Measurements from ENCODE around the gene UPK1A.
"Not testable (repeated sequence)": the region's sequence is repeated elsewhere in the genome, so short reads cannot be mapped to it uniquely, and the experiment has no call there.

UPK1A gene

DNA sequence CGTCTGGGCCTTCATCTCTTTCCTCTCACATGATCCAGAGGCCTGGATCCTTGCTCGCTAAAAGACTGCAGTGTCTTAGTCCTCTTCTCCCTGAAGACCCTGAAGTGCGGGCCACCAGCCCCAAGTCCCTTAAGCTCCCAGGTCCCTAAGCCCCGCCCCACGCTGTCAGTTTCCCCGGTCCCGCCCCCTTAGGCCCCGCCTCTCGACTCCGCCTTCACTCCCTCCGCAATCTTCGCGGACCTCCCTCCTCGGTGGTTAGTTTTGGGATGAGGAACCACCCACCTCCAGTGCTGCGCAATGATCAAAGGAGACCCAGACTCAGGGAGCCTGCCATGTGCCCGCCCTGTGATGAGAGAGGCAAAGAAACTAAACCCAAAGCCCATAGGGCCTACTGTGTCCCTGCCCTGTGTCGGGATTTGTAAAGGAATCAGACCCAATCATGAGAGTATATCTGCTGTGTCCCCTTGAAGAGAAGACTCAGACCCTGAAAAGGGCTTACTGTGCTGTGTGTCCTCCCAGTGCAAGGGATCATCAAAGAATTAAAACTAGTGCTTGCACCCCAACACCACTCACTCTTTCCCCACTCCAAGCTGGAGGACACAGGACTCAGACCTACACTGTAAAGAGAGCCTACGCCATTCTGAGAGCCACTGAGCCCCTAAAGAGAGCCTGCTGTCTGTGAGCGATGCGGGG lies 21.2 kb upstream of the UPK1A start:
- peak; percentile 54 for DNase-seq

DNA sequence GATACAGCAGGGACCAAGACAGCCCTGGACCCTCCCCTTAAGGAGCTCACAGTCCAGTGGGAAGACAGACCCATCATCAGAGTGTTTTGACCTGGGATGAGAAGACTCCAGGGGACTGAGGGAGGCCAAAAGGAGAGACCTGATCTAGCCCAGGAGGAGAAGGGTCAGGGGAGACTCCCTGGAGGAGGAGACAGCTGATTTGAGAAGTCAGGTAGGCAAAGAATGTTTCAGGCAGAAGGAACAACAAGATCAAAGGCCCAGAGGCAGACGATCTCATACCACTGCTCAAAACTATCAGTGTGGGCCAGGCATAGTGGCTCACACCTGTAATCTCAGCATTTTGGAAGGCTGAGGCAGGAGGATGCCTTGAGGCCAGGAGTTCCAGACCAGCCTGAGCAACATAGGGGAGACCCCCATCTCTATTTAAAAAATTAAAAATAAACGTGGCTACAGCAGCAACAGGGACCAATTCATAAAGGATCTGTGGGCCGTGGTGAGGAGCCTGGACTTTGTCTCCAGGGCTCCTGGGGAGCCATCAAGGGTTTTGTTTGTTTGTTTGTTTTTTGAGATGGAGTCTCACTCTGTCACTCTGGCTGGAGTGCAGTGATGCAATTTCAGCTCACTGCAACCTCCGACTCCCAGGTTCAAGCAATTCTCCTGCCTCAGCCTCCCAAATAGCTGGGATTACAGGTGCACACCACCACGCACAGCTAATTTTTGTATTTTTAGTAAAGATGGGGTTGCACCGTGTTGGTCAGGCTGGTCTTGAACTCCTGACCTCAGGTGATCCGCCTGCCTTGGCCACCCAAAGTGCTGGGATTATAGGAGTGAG lies 20.4 kb upstream of the UPK1A start:
- no peak for DNase-seq

DNA sequence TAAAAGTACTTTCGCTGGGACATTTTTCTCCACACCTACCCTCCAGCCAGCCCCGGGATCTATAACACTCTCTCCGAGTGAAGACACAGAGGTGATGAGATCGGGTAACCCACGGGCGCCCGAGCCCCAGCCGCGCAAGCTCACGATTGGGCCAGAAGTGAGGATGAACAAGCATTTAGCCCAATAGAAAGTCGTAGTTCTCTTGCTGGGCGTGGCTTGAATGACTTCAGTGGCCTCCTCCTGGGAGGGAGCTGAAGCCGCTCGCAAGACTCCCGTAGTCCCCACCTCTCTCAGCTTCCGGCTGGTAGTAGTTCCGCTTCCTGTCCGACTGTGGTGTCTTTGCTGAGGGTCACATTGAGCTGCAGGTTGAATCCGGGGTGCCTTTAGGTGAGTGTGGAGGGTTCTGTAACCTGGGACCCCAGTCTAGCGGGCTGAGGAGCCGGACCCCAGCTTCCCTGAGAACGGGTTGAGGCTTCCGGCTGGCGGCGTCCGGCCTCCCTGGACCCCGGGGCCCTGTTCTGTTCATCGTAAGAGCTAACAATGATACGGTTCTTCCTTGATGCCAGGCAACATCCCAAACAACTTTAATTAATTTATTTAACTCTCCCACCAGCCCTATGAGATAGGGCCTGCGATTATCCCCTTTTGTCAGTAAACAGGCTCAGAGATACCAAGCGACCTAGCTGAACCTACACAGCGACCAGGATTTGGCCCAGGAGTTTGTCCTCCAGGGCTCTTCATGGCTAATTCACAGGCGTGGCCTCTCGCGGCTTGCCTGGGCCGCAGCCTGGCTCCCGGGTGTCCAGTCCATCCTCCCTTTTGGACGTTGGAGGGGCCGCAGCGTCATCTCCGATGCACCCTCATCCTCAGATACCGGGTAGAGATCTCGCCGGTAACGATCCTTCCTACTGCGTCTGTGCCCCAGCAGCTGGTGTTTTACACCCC lies 18.0 kb upstream of the UPK1A start, which contains the start of gene COX6B1:
TSS of gene COX6B1 (plus strand) at position 307 of the 945 bp plus-strand sequence. CDS start 2,921 bp downstream, outside the sequence.
- peak; percentile 89 for DNase-seq

DNA sequence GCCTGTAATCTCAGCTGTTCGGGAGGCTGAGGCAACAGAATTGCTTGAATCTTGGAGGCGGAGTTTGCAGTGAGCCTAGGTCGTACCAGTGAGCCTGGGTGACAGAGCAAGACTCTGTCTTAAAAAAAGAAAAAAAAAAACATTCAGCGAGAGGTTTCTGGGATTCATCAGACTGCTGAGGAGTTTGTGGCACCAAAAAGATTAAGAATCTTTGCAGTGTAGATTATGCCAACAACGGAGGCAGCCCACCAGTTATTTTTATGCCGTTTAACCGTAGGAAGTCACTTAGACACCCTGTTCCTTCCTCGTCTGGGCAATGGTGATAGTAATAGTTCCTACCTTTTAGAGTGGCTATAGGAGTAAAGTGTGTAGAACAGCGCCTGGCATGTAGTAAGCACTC lies 15.7 kb upstream of the UPK1A start:
- DNase-seq: no peak

DNA sequence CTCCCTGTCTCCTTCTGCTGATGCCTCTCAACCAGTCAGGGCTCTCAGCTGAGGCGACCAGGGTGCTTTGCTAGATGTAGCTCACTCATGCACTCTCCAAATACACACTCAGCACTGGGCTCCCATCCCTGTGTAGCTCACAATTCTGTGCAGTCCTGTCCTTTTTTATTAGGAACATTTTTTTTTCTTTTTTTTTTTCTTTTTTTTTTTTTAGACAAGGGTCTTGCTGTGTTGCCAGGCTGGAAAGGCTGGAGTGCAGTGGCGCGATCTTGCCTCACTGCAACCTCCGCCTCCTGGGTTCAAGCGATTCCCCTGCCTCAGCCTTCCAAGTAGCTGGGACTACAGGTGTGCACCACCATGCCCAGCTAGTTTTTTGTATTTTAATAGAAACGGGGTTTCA lies 11.5 kb upstream of the UPK1A start:
- DNase-seq: not testable (repeated sequence)

DNA sequence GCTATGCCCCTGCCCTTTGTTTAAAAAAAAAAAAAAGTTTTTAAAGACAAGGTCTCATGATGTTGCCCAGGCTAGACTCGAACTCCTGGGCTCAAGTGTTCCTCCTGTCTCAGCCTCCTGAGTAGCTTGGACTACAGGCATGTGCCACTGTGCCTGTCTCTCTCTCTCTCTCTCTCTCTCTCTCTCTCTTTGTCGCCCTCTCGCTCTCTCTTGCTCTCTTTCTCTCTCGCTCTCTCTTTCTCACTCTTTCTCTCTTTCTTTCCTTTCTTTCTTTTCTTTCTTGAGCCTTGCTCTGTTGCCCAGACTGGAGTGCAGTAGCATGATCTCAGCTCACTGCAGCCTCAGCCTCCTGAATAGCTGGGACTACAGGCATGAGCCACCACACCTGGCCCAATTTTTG lies 10.7 kb upstream of the UPK1A start:
- DNase-seq: no peak

DNA sequence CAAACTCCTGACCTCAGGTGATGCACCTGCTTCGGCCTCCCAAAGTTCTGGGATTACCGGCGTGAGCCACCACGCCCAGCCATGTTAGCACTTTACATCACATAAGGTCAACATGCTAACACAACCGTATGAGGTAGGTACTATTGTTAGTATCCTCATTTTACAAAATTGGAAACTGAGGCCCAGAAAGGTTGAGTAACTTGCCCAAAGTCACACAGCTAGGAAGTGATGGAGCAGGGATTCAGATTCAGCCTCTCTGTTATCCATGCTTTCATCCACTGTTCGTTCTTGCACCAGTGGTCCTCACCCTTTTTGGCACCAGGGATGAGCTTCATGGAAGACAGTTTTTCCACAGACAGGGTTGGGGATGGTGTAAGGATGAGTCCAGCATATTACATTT lies 9.6 kb upstream of the UPK1A start:
- no peak for DNase-seq

DNA sequence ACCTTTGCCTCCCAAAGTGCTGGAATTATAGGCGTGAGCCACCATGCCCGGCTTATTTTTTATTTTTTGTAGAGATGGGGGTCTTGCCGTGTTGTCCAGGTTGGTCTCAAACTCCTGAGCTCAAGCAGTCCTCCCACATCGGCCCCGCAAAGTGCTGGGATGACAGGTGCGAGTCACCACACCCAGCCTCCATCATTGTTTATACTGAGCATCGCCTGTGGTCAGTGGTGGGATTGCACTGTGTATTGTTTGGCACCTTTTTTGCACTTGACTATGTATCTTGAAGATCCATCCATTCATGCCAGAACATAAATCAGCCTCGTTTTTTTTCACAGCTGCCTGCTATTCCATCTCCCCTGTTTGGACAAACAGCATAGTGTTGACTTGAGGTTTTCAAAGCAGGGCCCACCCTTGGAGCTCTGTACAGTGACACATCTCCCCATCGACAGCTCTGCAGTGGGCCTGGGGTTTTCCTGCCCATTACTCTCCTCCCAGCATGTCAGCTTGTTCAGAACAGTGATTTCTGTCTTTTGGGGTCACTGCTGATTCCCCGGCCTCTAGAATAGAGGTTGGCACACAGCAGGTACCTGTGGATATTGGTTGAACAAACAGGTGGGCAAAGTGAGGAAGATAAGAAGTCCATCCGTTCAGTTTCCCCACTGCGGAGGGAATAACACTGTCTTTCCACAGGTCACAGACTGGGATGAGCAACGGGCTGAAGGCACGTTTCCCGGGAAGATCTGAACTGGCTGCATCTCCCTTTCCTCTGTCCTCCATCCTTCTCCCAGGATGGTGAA lies 8.2 kb upstream of the UPK1A start:
- DNase-seq: no peak

DNA sequence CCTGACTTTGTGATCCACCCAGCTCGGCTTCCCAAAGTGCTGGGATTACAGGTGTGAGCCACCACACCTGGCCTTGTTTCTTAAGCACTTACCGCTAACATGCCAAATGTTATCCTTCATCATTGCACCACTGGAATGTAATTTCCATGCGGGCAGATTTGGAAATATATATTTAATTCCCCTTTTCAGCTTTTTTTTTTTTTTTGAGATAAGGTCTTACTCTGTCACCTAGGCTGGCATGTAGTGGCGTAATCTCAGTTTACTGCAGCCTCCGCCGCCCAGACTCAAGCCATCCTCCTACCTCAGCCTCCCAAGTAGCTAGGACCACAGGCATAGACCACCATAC lies 4.3 kb upstream of the UPK1A start:
- DNase-seq: no peak

DNA sequence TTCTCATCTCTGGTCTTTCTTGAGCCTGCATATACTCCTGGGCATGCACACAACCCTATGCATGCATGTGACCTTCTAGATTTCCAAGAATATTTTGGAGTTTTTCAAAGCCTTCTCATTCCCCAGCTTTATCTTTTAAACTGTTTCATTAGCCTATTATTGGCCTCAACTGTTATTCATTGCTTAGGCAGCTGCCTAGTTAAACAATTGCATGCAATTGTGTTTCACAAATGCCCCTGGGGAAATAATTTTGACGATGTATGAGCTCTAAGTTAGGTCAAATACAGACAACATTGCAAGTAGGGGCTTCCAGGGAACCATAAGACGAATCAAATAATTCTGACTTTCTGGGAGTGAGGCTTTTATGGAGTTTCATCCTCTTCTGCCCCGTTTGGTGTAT lies 2.3 kb upstream of the UPK1A start:
- no peak for DNase-seq

DNA sequence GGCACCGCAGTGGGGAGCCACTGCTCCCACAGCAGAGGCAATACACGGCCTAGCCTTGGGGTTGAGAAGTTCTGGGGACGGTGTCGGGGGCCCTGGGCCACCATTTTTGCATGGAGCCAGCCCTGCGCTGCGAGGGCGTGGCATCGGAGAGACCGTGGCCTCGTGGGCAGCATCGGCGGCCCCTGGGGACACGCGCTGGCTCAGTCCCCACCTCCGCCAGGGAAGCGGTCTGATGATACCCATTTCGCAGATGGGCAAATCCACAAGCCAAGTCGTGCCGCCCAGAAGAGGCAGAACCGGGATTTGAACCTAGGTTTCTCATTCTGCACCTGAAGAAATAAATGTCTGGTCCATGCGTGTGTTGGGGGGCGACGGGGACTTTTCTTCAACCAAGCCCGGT lies 1.2 kb upstream of the UPK1A start:
- no peak for DNase-seq

DNA sequence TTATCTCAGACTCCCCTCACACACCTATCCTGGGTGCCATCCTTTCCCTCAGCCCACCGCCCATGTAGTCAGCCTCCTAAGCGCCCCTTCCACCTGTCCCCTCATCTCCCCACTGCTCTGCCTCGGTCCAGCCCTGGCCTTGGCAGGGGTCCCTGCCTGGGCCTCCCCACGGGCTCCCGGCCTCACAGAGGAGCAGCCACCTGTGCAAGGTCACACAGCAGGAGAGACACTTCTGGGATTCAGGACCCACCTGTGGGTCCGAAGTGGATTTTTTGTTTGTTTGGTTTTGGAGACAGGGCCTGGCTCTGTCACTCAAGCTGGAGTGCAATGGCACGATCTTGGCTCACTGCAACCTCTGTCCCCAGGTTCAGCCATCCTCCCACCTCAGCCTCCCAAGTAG lies 713 bp upstream of the UPK1A start:
- no peak for DNase-seq

DNA sequence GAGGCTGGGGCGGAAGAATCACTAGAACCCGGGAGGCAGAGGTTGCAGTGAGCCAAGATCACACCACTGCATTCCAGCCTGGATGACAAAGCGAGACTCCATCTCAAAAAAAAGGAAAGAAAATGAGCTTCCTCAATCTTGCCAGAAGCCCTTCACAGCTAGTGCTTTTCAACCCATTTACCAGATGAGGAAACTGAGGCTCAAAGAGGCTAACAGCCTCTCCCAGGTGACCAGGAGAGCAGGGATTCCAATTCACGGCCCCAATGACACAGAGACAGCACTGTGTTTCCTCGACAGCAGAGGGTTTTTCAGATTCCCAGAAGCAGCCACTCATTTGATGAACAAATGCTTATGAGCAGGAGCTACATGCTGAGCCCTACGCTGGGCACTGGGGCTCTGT lies 3.2 kb downstream of the UPK1A start:
- DNase-seq: no peak

DNA sequence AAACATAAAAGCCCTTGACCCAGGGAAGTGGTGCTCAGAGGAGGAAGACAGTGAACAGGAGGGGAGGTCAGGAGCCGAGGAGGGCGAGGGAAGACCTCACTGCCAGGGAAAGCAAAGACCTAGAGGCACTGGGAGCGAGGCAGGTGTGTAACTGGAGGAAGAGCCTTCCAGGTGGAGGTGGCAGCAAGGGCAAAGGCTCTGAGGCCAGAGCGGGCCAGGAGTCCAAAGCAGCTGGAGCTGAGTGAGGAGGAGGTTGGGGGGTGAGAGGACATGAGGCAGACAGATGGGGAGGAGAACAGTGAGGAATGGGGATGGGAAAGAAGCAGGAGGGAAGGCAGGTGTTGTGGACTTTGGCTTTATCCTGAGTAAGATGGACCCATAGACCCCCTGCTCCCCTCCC lies 3.7 kb downstream of the UPK1A start:
- no peak for DNase-seq

DNA sequence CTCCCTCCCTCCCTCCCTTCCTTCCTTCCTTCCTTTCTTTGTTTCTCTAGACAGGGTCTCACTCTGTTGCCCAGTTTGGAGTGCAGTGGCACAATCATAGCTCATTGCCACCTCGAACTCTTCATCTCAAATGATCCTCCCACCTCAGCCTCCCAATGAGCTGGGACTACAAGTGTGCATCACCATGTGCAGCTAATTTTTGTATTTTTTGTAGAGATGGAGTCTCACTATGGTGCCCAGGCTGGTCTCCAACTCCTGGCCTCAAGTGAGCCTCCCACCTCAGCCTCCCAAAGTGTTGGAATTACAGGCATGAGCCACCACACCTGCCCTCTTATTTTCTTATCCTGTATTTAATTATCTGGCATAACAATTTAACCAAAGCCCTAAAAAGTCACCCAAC lies 4.4 kb downstream of the UPK1A start:
- no peak for DNase-seq

DNA sequence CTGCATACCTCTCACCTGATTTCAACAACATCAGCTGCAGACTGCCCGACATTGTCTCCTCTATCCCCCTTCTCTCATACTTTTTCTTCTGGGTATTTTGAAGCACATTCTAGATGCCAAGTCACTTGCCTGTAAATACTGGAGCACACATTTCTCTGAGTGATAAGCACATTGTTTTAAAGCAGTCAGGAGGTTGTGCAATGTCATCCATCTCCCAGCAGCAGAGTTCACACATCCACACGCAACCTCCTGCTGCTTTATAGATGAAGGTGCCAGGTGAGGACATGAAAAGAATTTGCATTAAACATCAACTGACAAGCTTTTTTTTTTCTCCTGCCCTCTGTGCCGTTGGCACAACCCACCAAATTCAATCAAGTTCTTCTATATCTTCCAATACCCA lies 5.5 kb downstream of the UPK1A start:
- no peak for DNase-seq

DNA sequence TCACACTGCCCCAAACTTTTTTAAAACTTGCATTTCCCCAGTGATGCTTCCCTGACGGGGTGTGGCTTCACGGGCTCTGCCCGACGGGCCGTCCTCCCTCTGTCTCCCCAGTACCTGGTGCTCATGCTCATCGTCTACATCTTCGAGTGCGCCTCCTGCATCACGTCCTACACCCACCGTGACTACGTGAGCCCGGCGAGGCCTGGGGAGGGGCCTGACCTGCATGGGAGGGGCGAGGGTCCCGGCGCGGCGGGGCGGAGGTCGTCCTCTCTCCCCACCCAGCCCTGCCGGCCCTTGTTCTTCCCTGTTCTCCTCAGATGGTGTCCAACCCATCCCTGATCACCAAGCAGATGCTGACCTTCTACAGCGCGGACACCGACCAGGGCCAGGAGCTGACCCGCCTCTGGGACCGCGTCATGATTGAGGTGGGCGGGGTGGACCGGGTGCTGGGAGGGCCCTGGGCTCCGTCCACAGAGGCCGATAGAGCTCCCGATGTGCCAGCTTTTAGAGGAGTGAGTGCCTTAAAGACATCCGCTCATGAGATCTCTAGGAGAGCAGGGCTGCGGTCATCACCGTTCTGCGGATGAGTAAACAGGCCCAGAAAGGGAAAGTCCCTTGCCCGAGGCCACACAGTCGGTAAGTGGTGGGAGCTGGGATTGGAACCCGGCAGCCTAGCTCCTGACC lies 6.9 kb downstream of the UPK1A start:
- peak; percentile 46 for DNase-seq

DNA sequence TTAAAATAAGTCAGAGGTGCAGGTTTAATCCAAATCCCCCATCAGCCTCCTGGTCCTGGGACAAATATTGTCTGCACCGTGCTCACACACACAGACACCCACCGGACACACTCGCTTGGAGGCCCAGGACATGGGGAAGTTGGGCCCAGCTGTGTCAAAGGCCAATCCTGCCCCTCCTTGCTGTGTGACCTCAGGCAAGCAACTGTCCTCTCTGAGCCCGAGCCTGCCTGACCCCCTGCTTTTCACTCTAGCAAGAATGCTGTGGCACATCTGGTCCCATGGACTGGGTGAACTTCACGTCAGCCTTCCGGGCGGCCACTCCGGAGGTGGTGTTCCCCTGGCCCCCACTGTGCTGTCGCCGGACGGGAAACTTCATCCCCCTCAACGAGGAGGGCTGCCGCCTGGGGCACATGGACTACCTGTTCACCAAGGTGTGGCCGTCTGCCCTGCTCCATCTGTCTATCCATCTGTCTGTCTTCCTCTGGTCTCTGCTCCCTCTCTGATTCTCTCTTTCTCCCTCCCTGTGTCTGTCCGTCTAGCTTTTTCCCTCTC lies 9.3 kb downstream of the UPK1A start:
- no peak for DNase-seq

DNA sequence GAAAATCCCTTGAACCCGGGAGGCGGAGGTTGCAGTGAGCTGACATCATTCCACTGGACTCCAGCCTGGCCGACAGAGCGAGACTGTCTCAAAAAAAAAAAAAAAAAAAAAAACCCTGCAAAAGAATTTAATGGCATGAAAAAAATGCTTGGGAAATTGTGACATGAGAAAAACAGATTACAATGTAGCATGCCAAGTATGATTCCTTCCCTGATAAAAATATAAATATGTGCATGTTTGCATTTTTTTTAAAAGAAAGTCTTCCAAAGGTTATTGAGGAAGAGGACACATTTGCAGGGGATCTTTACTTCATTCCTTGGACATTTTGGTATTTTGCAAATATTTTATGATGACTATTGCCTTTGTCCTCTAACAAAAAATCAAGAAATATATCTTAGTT lies 23.5 kb downstream of the UPK1A start:
- no peak for DNase-seq

DNA sequence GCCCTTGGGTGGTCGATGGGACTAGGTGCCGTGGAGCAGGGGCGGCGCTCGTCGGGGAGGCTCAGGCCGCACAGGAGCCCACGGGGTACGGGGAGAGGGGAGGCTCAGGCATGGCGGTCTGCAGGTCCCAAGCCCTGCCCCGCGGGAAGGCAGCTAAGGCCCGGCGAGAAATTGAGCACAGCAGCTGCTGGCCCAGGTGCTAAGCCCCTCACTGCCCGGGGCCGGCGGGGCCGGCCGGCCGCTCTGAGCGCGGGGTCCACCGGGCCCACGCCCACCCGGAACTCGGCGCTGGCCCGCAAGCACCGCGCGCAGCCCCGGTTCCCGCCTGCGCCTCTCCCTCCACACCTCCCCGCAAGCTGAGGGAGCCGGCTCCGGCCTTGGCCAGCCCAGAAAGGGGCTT lies 24.8 kb downstream of the UPK1A start:
- DNase-seq: not testable (repeated sequence)

DNA sequence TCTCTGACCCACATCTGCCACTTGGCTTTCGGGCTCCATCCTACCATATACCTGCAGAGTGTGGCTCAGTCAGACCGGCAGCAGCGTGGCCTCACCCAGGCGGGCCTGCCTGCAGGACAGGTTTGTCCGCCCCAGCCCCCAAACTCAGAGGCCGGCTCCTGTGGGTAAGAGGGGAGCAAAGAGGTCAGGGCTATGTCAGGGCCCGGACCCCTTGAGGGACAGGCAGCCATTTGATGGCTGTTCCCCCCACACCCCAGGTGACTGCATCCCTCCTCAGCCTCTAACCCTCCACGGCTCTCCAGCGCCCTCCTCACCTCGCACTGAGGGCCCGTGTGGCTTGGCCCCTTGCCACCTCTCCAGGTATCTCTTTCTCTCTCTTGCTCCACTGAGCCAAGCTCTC lies 25.7 kb downstream of the UPK1A start:
- DNase-seq: no peak

DNA sequence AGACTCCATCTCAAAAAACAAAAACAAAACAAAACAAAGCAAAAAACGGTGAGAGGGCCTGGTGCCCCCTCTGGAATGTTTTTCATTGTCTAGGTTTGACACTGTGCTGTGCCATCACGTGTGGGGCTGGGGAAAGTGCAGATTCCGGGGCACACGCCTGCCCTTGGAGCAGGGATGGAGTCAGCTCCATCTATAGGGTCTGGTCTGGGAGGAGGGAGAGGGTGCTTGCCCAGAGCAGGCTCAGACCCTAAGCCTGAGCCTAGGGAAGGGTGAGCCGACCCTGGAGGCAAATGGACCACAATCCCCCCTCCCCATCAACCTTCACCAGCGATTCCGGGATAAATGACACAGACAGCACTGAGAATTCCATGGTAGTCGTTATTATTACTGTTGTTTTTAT lies 27.1 kb downstream of the UPK1A start:
- DNase-seq: no peak

All from T1000 (cell line).